GM19463 (cell line): ENCODE results near the gene GOLGA8Q.
"Not testable (repeated sequence)": the region's sequence is repeated elsewhere in the genome, so short reads cannot be mapped to it uniquely, and the experiment has no call there.

Experiments
- ATAC-seq: cut with Tn5 transposase; IDR thresholded peaks from one replicate; pipeline ENCODE4 v1.9.1; 2021; ENCODE audit warnings: mild to moderate bottlenecking, moderate library complexity; ENCODE audit not compliant: unreplicated experiment

GOLGA8Q gene, protein sequence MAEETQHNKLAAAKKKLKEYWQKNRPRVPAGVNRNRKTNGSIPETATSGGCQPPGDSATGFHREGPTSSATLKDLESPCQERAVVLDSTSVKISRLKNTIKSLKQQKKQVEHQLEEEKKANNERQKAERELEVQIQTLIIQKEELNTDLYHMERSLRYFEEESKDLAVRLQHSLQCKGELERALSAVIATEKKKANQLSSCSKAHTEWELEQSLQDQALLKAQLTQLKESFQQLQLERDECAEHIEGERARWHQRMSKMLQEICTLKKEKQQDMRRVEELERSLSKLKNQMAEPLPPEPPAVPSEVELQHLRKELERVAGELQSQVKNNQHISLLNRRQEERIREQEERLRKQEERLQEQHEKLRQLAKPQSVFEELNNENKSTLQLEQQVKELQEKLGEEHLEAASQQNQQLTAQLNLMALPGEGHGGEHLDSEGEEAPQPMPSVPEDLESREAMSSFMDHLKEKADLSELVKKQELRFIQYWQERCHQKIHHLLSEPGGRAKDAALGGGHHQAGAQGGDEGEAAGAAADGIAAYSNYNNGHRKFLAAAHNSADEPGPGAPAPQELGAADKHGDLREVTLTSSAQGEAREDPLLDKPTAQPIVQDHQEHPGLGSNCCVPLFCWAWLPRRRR

DNA sequence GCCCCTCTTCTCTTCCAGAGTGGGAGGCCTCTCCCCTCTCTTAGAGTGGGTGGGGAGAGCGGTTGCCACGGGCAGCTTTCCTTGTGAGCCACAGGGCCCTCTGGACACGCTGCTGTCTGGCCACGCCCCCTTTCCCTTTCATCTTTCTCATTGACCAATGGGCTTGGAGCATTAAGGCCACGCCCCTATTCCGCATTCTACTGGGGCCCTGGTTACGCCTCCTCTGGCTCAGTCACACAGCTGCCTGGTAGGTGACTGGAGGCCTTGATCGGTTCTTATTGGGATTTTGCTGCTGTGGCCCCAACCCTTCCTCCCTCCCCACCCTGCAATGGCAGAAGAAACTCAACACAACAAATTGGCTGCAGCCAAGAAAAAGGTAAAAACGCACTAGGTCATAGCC, at the start of gene GOLGA8Q:
TSS of gene GOLGA8Q (plus strand) at position 301 of the 400 bp plus-strand sequence. CDS start at position 329, 28 bp downstream.
- ATAC-seq = not testable (repeated sequence)

DNA sequence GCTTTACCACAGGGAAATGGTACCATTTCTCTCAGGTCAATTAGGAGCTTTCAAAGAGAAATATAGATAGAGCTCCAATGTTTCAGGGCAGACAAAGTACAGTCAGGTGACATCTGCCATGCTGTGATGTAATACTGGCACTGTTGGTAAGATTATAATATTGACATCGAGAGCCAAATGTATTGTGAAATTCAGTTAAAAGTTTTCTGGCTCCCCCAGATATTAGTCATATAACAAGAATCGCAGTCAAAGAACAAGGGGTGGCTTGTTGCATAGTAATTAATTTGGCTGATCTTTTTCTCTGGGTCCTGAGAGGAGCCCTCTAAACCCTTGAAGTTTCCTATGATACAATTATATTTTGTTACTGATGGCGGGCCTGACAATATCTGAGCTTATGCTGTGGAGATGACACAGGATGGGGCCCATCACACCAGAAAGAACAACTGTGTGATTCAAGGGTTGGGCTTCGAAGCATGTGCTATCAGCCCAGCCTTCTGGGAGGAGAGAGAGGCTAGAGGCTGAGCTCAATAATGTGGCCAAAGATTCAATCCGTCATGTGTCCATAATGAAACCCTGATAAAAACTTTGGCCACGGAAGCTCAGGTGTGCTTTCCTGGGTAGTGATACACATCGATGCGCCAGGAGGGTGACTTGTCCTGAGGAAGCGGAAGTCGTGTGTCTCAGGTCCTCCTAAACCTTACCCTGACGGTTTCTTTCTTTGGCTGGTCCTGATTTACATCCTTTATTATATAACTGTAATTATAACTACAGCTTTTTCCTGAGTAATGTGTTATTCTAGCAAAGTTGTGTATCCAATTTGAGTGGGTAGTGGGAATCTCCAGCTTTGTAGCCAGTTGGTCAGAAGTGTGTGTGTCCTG, 48.7 kb upstream of the GOLGA8Q start:
- ATAC-seq = not testable (repeated sequence)

- not testable (repeated sequence) for ATAC-seq
Observed at GRCh38 chr15:30504162-30504843, 47.5 kb upstream of the GOLGA8Q start.

DNA sequence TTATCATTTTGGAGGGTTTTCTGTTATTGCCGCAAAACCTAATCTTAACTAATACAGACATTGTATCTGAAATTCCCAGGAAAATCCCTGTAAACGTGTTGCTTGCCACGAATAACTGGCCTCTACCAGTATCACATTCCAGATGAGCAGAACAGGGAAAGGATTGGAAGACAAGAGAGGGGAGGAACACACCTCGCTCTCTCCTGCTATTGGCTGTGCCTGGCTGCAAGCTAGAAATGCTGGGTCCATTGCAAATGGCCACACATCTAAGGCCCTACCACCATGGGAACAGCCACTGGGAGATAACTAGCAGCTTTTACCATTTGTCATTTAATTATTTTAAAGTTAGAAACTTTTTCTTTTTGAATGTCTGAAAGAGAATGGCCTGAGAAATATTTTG, 37.3 kb upstream of the GOLGA8Q start:
- not testable (repeated sequence) for ATAC-seq

DNA sequence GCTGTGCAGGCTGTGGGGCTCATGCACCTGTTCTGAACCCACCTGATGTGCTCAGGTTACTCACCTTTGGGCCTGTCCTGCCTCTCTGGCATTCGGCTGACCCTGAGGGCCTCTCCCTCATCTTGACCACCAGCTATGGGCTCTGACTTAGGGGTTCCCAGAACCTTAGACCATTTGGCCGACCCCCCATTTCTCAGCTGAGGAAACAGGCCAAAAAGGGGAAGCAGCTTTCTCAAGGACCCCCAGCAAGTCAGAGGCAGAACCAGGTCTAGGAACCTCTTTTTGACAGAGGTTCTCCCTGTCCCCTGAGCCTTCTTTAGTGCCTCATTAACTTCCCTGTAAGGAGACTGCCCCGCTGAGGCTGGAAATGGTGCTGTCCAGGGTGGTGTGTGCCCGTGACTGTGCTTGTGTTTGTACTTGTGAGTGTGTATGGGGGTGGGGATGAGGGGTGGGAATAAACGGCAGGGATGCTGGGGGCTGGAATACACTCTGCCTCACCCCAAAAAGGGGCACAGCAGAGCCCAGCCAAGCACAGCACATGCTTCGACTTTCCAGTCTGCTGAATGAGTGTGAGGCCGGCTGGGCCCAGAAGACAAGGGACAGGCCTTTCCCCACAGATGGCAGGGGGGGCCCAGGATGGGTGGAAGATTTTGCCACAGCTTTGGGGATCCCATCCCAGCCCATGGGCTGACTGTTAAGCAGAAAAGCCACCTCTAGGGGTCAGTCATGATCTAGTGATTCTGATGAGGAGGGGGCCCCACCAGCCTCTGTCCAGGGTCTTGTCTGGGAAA, 28.2 kb upstream of the GOLGA8Q start:
- not testable (repeated sequence) for ATAC-seq

DNA sequence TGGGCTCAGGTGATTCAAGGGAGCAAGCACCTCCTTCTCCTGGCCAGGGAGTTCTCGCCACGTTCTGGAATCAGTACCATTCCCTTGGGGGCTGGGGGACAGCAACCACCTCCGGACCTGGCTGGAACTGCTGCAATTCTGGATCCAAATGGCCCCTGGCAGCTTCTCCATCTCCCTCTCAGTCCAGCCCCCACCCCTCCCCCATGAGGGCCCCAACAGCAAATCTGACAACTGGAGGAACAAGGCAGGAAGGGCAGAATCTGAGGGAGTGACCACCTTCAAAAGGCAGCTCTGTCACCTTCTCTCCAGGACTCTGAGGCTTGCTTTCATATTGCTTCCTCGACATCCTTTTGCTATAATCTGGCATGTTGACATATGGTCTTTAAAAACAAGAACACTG, 25.9 kb upstream of the GOLGA8Q start:
- not testable (repeated sequence) for ATAC-seq

DNA sequence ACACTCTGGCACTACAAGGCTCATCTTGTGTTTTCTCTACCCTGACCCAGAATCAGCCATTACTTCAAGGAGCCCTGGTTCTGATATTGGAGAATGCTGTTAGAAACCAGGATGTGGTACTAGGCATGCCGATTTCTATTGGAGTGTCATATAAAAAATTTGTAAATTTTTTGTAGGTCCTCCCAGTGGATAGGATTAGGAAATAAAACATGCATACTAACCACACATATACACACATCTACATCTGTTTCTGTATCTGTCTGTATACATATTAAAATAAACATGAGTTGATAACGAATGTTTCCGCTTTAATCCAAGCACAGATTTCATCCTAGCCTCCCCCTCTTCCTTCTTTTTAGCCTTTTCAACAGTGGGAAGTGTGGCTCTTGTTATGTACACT, 22.8 kb upstream of the GOLGA8Q start:
- ATAC-seq = not testable (repeated sequence)

- not testable (repeated sequence) for ATAC-seq
Observed at GRCh38 chr15:30566949-30567348, 15.1 kb downstream of the GOLGA8Q start.

GRCh38 chr15:30573012-30573491, 21.2 kb downstream of the GOLGA8Q start:
- ATAC-seq = not testable (repeated sequence)

GRCh38 chr15:30579394-30579970, 27.6 kb downstream of the GOLGA8Q start:
- not testable (repeated sequence) for ATAC-seq

- ATAC-seq = not testable (repeated sequence)
Observed at GRCh38 chr15:30580716-30581115, 28.9 kb downstream of the GOLGA8Q start.

- ATAC-seq = not testable (repeated sequence)
Observed at GRCh38 chr15:30598953-30599352, 47.1 kb downstream of the GOLGA8Q start.

DNA sequence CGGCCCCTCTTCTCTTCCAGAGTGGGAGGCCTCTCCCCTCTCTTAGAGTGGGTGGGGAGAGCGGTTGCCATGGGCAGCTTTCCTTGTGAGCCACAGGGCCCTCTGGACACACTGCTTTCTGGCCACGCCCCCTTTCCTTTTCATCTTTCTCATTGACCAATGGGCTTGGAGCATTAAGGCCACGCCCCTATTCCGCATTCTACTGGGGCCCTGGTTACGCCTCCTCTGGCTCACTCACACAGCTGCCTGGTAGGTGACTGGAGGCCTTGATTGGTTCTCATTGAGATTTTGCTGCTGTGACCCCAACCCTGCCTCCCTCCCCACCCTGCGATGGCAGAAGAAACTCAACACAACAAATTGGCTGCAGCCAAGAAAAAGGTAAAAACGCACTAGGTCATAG, 51.9 kb downstream of the GOLGA8Q start, which contains the start of gene GOLGA8H:
TSS of gene GOLGA8H (plus strand) at position 233 of the 400 bp plus-strand sequence. CDS start at position 331, 98 bp downstream.
- ATAC-seq = not testable (repeated sequence)
